Memory B cell (primary cell): ENCODE measurements around the gene HDAC1.

ENCODE experiments used
- ATAC-seq: fragments of 150-1000 bp; cut with Tn5 transposase; 2 replicates; pipeline ENCODE4 v1.10.0; 2021; ENCODE audit warnings: low read depth, mild to moderate bottlenecking, moderate library complexity
- DNase-seq, 2 donors: peaks; one replicate each; pipeline ENCODE4 v3.0.0; 2022; ENCODE audit warnings: low spot score in 2 of 2
- H3K27ac Mint-ChIP-seq: one replicate; pipeline ENCODE4 v1.8.0; 2022; ENCODE audit warnings: mild to moderate bottlenecking, moderate library complexity, mixed read lengths
- H3K27me3 Mint-ChIP-seq: one replicate; pipeline ENCODE4 v1.8.0; 2022; ENCODE audit warnings: mixed read lengths
- H3K36me3 Mint-ChIP-seq: one replicate; pipeline ENCODE4 v1.8.0; 2022; ENCODE audit warnings: mild to moderate bottlenecking, mixed read lengths
- H3K4me1 Mint-ChIP-seq: one replicate; pipeline ENCODE4 v1.8.0; 2022; ENCODE audit warnings: mixed read lengths
- H3K4me3 Mint-ChIP-seq: one replicate; pipeline ENCODE4 v1.8.0; 2022; ENCODE audit warnings: mild to moderate bottlenecking, moderate library complexity, mixed read lengths
- H3K9me3 Mint-ChIP-seq: one replicate; pipeline ENCODE4 v1.8.0; 2022; ENCODE audit warnings: mixed read lengths

HDAC1 gene

DNA sequence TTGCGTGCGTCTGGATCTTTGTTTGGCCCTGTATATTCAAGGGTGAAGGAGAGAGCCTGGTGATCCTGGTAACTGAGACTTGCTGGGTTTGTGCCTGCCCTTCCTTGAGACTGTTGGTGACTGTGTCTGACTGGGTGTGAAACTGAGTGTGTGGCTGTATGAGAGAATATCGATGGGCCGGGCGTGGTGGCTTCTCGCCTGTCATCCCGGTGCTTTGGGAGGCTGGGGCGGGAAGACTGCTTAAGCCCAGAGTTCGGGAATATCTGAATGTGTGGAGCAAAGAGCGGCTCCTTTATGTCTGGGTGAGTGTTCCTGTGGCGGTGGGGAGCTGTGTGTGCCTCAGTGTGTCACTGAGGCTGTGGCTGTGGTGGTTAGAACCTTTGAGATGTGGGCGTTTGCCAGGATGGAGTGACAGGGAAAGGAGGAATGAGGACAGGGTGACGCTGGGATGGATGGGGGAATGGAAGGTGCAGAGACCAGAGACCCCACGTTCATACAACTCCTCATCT is 46.8 kb downstream of the HDAC1 start:
- H3K9me3 Mint-ChIP-seq: no peaks in the 10 kb centered on the region
- H3K27ac Mint-ChIP-seq: peak overlapping the region; percentile 62
- peaks cover 38% of the 10 kb centered on the region for H3K4me1 Mint-ChIP-seq
- H3K36me3 Mint-ChIP-seq: no peaks in the 10 kb centered on the region
- peak overlapping the region; percentile 47 for H3K4me3 Mint-ChIP-seq
- no peak for DNase-seq
- no peak for ATAC-seq
- no peaks in the 10 kb centered on the region for H3K27me3 Mint-ChIP-seq

- peak; percentile 12 for ATAC-seq
- Mint-ChIP-seq H3K4me3 (no peak overlapping the region), H3K27ac (peak overlapping the region; percentile 0)
Measured at GRCh38 chr1:32339363-32339978, 47.6 kb downstream of the HDAC1 start.

GRCh38 chr1:32341186-32341757 is 49.4 kb downstream of the HDAC1 start:
- H3K36me3 Mint-ChIP-seq: no peaks in the 10 kb centered on the region
- peaks cover 25% of the 10 kb centered on the region for H3K4me1 Mint-ChIP-seq
- no peak overlapping the region for H3K4me3 Mint-ChIP-seq
- H3K27ac Mint-ChIP-seq: no peak overlapping the region
- ATAC-seq (no peak), DNase-seq (no peak)
- H3K27me3 Mint-ChIP-seq: no peaks in the 10 kb centered on the region
- H3K9me3 Mint-ChIP-seq: no peaks in the 10 kb centered on the region

More at GRCh38 chr1:32339363-32339978, 47.6 kb downstream of the HDAC1 start:
- no peaks in the 10 kb centered on the region for H3K27me3 Mint-ChIP-seq
- H3K9me3 Mint-ChIP-seq: no peaks in the 10 kb centered on the region
- H3K4me1 Mint-ChIP-seq: peaks cover 32% of the 10 kb centered on the region
- no peak for DNase-seq
- H3K36me3 Mint-ChIP-seq: no peaks in the 10 kb centered on the region

GRCh38 chr1:32341971-32342370 is 50.1 kb downstream of the HDAC1 start:
- Mint-ChIP-seq H3K27me3 (no peaks in the 10 kb centered on the region), H3K9me3 (no peaks in the 10 kb centered on the region), H3K27ac (no peak overlapping the region), H3K4me3 (no peak overlapping the region), H3K4me1 (peaks cover 22% of the 10 kb centered on the region), H3K36me3 (no peaks in the 10 kb centered on the region)
- ATAC-seq (no peak), DNase-seq (no peak)

GRCh38 chr1:32342704-32343103 is 50.8 kb downstream of the HDAC1 start:
- ATAC-seq (no peak), DNase-seq (no peak)
- H3K36me3 Mint-ChIP-seq: no peaks in the 10 kb centered on the region
- no peaks in the 10 kb centered on the region for H3K9me3 Mint-ChIP-seq
- no peak overlapping the region for H3K27ac Mint-ChIP-seq
- no peak overlapping the region for H3K4me3 Mint-ChIP-seq
- no peaks in the 10 kb centered on the region for H3K27me3 Mint-ChIP-seq
- peaks cover 20% of the 10 kb centered on the region for H3K4me1 Mint-ChIP-seq

GRCh38 chr1:32345289-32345827 is 53.5 kb downstream of the HDAC1 start:
- no peaks in the 10 kb centered on the region for H3K27me3 Mint-ChIP-seq
- H3K4me3 Mint-ChIP-seq: no peak overlapping the region
- no peak for ATAC-seq
- H3K27ac Mint-ChIP-seq: no peak overlapping the region
- H3K9me3 Mint-ChIP-seq: no peaks in the 10 kb centered on the region
- no peak for DNase-seq
- H3K4me1 Mint-ChIP-seq: peaks cover 6% of the 10 kb centered on the region
- no peaks in the 10 kb centered on the region for H3K36me3 Mint-ChIP-seq

- H3K4me1 Mint-ChIP-seq: peaks cover 6% of the 10 kb centered on the region
- no peaks in the 10 kb centered on the region for H3K27me3 Mint-ChIP-seq
- H3K27ac Mint-ChIP-seq: no peak overlapping the region
- no peaks in the 10 kb centered on the region for H3K9me3 Mint-ChIP-seq
- no peak overlapping the region for H3K4me3 Mint-ChIP-seq
- ATAC-seq: no peak
- no peaks in the 10 kb centered on the region for H3K36me3 Mint-ChIP-seq
- DNase-seq: no peak
Measured at GRCh38 chr1:32346532-32347157, 54.8 kb downstream of the HDAC1 start.

GRCh38 chr1:32349211-32349708 is 57.4 kb downstream of the HDAC1 start:
- no peak overlapping the region for H3K27ac Mint-ChIP-seq

GRCh38 chr1:32350785-32351398 is 59.0 kb downstream of the HDAC1 start:
- Mint-ChIP-seq H3K27me3 (no peaks in the 10 kb centered on the region), H3K4me1 (peaks cover 9% of the 10 kb centered on the region), H3K27ac (peak overlapping the region; percentile 79), H3K9me3 (no peaks in the 10 kb centered on the region), H3K36me3 (no peaks in the 10 kb centered on the region), H3K4me3 (peak overlapping the region; percentile 89)
- peak in 1 of 2 donors; percentile 85 for DNase-seq
- peak; percentile 70 for ATAC-seq

More at GRCh38 chr1:32349211-32349708, 57.4 kb downstream of the HDAC1 start:
- H3K9me3 Mint-ChIP-seq: no peaks in the 10 kb centered on the region
- no peaks in the 10 kb centered on the region for H3K36me3 Mint-ChIP-seq
- no peaks in the 10 kb centered on the region for H3K27me3 Mint-ChIP-seq
- ATAC-seq (no peak), DNase-seq (no peak)
- H3K4me3 Mint-ChIP-seq: no peak overlapping the region
- H3K4me1 Mint-ChIP-seq: peaks cover 8% of the 10 kb centered on the region

- DNase-seq: peak; percentile 87 to 90
- no peaks in the 10 kb centered on the region for H3K9me3 Mint-ChIP-seq
- H3K27me3 Mint-ChIP-seq: no peaks in the 10 kb centered on the region
- H3K27ac Mint-ChIP-seq: peak overlapping the region; percentile 79
- peak overlapping the region; percentile 89 for H3K4me3 Mint-ChIP-seq
- peaks cover 9% of the 10 kb centered on the region for H3K4me1 Mint-ChIP-seq
- H3K36me3 Mint-ChIP-seq: peaks cover under 1% of the 10 kb centered on the region
- ATAC-seq: peak; percentile 93
Measured at GRCh38 chr1:32351399-32352238, 59.7 kb downstream of the HDAC1 start.

- ATAC-seq: no peak
- Mint-ChIP-seq H3K27ac (peak overlapping the region; percentile 79), H3K36me3 (peaks cover 2% of the 10 kb centered on the region), H3K9me3 (no peaks in the 10 kb centered on the region), H3K4me1 (peaks cover 9% of the 10 kb centered on the region), H3K27me3 (no peaks in the 10 kb centered on the region), H3K4me3 (peak overlapping the region; percentile 89)
- no peak for DNase-seq
Measured at GRCh38 chr1:32352239-32352745, 60.4 kb downstream of the HDAC1 start.

DNA sequence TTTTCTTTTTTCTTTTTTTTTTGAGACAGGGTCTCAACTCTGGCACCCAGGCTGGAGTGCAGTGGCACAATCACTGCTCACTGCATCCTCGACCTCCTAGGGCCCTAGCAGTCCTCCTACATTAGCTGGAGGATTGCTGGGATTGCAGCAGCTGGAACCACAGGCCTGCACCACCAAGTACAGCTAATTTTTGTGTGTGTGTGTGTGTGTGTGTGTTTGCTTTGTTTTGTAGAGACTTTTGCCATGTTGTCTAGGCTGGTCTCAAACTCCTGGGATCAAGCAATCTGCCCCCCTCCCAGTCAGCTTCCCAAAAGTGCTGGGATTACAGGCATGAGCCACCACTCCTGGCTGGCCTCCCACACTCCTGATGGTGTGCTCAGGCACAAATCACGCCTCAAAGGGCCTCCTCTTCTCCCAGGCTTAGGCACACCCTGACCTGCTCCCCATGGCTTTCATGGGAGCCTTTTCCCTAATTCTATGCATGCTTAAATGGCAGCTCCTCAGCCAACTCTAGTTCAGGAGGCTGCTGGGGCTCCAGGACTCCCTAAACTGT is 61.0 kb downstream of the HDAC1 start:
- Mint-ChIP-seq H3K9me3 (no peaks in the 10 kb centered on the region), H3K4me1 (peaks cover 9% of the 10 kb centered on the region), H3K27ac (no peak overlapping the region), H3K27me3 (no peaks in the 10 kb centered on the region), H3K4me3 (peak overlapping the region; percentile 60), H3K36me3 (peaks cover 2% of the 10 kb centered on the region)
- no peak for ATAC-seq
- DNase-seq: no peak

DNA sequence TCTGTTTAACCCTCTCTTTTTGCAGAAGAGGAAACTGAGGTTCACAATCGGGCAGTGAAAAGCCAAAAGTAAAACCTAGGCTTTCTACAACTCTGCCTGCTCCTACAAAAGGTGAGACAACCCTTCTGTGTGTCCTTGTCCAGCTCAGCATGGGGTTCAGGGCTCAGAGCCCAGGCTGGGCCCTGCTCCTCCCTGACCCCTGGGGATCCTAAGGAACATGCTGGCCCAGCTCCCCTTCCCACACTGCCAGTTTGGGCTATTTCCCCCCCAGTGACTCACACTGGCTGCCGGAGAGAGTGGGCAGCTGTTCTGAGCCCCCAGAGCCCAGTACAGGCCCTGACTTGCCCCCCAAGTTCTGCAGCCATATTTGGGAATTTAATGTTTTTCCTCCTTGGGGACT is 61.5 kb downstream of the HDAC1 start:
- no peak for DNase-seq
- Mint-ChIP-seq H3K27me3 (no peaks in the 10 kb centered on the region), H3K27ac (peak overlapping the region; percentile 3), H3K4me1 (peaks cover 9% of the 10 kb centered on the region), H3K9me3 (no peaks in the 10 kb centered on the region), H3K36me3 (peaks cover 2% of the 10 kb centered on the region), H3K4me3 (peak overlapping the region; percentile 60)
- ATAC-seq: no peak
